GM12878 (cell line): ENCODE results near the gene POLRMT. TPM values are rescaled to one million over a fixed set of nuclear protein-coding genes. Genes with fewer than 3 reads are reported as not detected.

Experiments
- ATAC-seq: fragments of 200-7000 bp; cut with Tn5 transposase; 3 replicates; pipeline ENCODE4 v1.9.1; 2020; ENCODE audit warnings: mild to moderate bottlenecking, moderate library complexity
- BruUV-seq: library from RNA; stranded (reverse); fragments of 400-500 nt; replicated peaks from 2 replicates; lab custom pipeline; 2021; lab: Mats Ljungman, UMichigan
- CTCF ChIA-PET: fragments of 300-600 bp; sonication (Branson Sonifier 250); formaldehyde crosslinking; extraction: SDS; loops from one replicate; lab custom pipeline; 2021; ENCODE audit warnings: inconsistent platforms; lab: Yijun Ruan, JAX
- POLR2A ChIA-PET: fragments of 350-600 bp; formaldehyde crosslinking; extraction: SDS; loops from one replicate; lab custom pipeline; 2021; ENCODE audit warnings: inconsistent platforms; lab: Charles Lee
- RAD21 ChIA-PET: fragments of 300-600 bp; sonication (Branson Sonifier 250); formaldehyde crosslinking; loops from one replicate; lab custom pipeline; 2023; ENCODE audit warnings: antibody characterized with exemption; ENCODE audit not compliant: unreplicated experiment; lab: Charles Lee
- SMC1A ChIA-PET: fragments of 300-600 bp; sonication (Branson Sonifier 250); formaldehyde crosslinking; loops from one replicate; lab custom pipeline; 2023; ENCODE audit not compliant: unreplicated experiment, uncharacterized antibody; lab: Charles Lee
- DNase-seq: peaks from one replicate; pipeline ENCODE4 v3.0.0-alpha.2; 2011; ENCODE audit warnings: low read depth, low spot score
- FAIRE-seq: peaks from 3 replicates; lab custom pipeline; 2011; peaks lifted over from hg19 to GRCh38; lab: Jason Lieb, UNC
- H2AFZ ChIP-seq: 2 replicates; pipeline ENCODE4 v1.6.0; 2011; ENCODE audit warnings: low read depth, low read length, control low read depth; ENCODE audit not compliant: control insufficient read depth
- H3K27ac ChIP-seq: 2 replicates; pipeline ENCODE4 v1.5.1; 2011; ENCODE audit warnings: control low read depth; ENCODE audit not compliant: control insufficient read depth, insufficient read depth
- H3K27me3 ChIP-seq, 2 experiments: replicated peaks in 1 of 2; 2 replicates each; pipeline versions ENCODE4 v1.6.0 to v1.6.1; 2011; ENCODE audit warnings: low read length in 1 of 2; ENCODE audit not compliant: control insufficient read depth in 2 of 2, insufficient read depth in 2 of 2
- H3K36me3 ChIP-seq, 2 experiments: 2 replicates each; pipeline ENCODE4 v1.5.1; 2011; ENCODE audit warnings: low read length in 1 of 2; ENCODE audit not compliant: control insufficient read depth in 2 of 2, insufficient read depth in 2 of 2
- H3K4me1 ChIP-seq: 2 replicates; pipeline ENCODE4 v1.6.1; 2011; ENCODE audit warnings: mild to moderate bottlenecking, low read length, moderate library complexity, mixed read lengths; ENCODE audit not compliant: control insufficient read depth, insufficient read depth
- H3K4me2 ChIP-seq: 2 replicates; pipeline ENCODE4 v1.6.0; 2011; ENCODE audit warnings: control low read depth; ENCODE audit not compliant: control insufficient read depth, insufficient read depth
- H3K4me3 ChIP-seq: fragments of 200-600 bp; sonication (generic); 2 replicates; pipeline ENCODE4 v1.5.1; 2016
- H3K79me2 ChIP-seq: 2 replicates; pipeline ENCODE4 v1.6.0; 2011; ENCODE audit warnings: low read length; ENCODE audit not compliant: control insufficient read depth, insufficient read depth
- H3K9ac ChIP-seq: 2 replicates; pipeline ENCODE4 v1.8.0; 2011; ENCODE audit warnings: low read length, control low read depth, mixed read lengths; ENCODE audit not compliant: control insufficient read depth, insufficient read depth
- H3K9me3 ChIP-seq: replicated peaks from 3 replicates; pipeline ENCODE4 v1.5.1; 2011; ENCODE audit warnings: mild to moderate bottlenecking, low read length; ENCODE audit not compliant: control insufficient read depth, insufficient read depth
- H4K20me1 ChIP-seq: 2 replicates; pipeline ENCODE4 v1.6.0; 2011; ENCODE audit not compliant: control insufficient read depth, insufficient read depth
- BHLHE40 ChIP-seq, 2 experiments: fragments of 450-650 bp in 1 of 2; IDR thresholded peaks; 2 replicates each; pipeline ENCODE4 v1.6.1; 2011 to 2017; ENCODE audit warnings: low read depth in 2 of 2, borderline replicate concordance in 1 of 2, improper control_type of control experiment in 1 of 2, low read length in 1 of 2, mild to moderate bottlenecking in 1 of 2
- EGR1 ChIP-seq, 2 experiments: IDR thresholded peaks; 1 replicate in 1 of 2; 2 replicates in 1 of 2; pipeline ENCODE4 v1.6.1; 2011 to 2012; ENCODE audit warnings: low read depth in 2 of 2, low read length in 2 of 2, borderline replicate concordance in 1 of 2, mild to moderate bottlenecking in 1 of 2, moderate library complexity in 1 of 2
- GATAD2B ChIP-seq: fragments of 450-650 bp; conservative IDR thresholded peaks from 2 replicates; pipeline ENCODE4 v1.6.1; 2017; ENCODE audit warnings: low read depth, mild to moderate bottlenecking, moderate library complexity
- HDGF ChIP-seq: fragments of 450-650 bp; IDR thresholded peaks from 2 replicates; pipeline ENCODE4 v1.6.1; 2016; ENCODE audit warnings: antibody characterized with exemption
- MEF2B ChIP-seq: fragments of 450-650 bp; IDR thresholded peaks from 2 replicates; pipeline ENCODE4 v1.6.1; 2018; ENCODE audit warnings: mild to moderate bottlenecking, moderate library complexity; ENCODE audit not compliant: partially characterized antibody, poor library complexity, severe bottlenecking
- TCF3 ChIP-seq: IDR thresholded peaks from 2 replicates; pipeline ENCODE4 v1.6.1; 2012; ENCODE audit warnings: low read depth, mild to moderate bottlenecking, low read length, borderline replicate concordance; ENCODE audit not compliant: insufficient read depth
- WRNIP1 ChIP-seq: IDR thresholded peaks from 2 replicates; pipeline ENCODE4 v1.6.1; 2011; ENCODE audit warnings: low read depth, low read length, improper control_type of control experiment, borderline replicate concordance
- ZNF384 ChIP-seq: IDR thresholded peaks from 2 replicates; pipeline ENCODE4 v1.6.1; 2012; ENCODE audit warnings: low read depth, mild to moderate bottlenecking, low read length, improper control_type of control experiment, borderline replicate concordance
- WGBS: methylation state at CpG from one replicate; pipeline ENCODE4 v1.1.6; 2016; ENCODE audit warnings: low lambda C conversion rate; ENCODE audit not compliant: insufficient replicate concordance, insufficient coverage; ENCODE audit errors: missing lambda C conversion rate; 5-methylcytosine and 5-hydroxymethylcytosine counted together
- in situ Hi-C: fragments of 300-500 bp; cut with MboI; formaldehyde crosslinking; loops from 9 replicates; pipeline ENCODE4 v1.14.3; 2018; ENCODE audit warnings: mixed read lengths
- intact Hi-C: fragments of 100-400 bp; cut with micrococcal nuclease; formaldehyde crosslinking; loops from one replicate; pipeline ENCODE4 v1.14.2; 2022; ENCODE audit not compliant: unreplicated experiment
- polyA plus RNA-seq, 11 experiments: library from polyadenylated mRNA; depleted of rRNA in 4 of 11; unstranded in 6 of 11; stranded (reverse) in 5 of 11; fragments of >200 nt; fragmentation: Nextera tagmentation in 4 of 11; fragmentation: Illumina TruSeq in 1 of 11; extraction: Ambion mirVana in 4 of 11; extraction: Trizol in 1 of 11; gene quantifications; 1 replicate in 1 of 11; 2 replicates in 10 of 11; pipeline versions ENCODE4 v1.2.1 to v1.2.3, GENCODE V29; 2011 to 2016; ENCODE audit warnings: inconsistent platforms in 2 of 11, missing spikeins in 2 of 11, low read depth in 1 of 11
- total RNA-seq, 4 experiments: library from RNA; depleted of rRNA in 3 of 4; stranded (reverse); fragments of >200 nt in 3 of 4; fragmentation: Illumina TruSeq in 1 of 4; extraction: Trizol in 1 of 4; gene quantifications; 2 replicates each; pipeline versions ENCODE4 v1.2.1 to v1.2.3, GENCODE V29; 2013 to 2021
- TF ChIP-seq, protein P1 (sequence below): fragments of 450-650 bp; IDR thresholded peaks from 2 replicates; pipeline ENCODE4 v1.6.1; 2017; ENCODE audit warnings: mild to moderate bottlenecking, moderate library complexity
- TF ChIP-seq, protein P2 (sequence below): IDR thresholded peaks from 2 replicates; pipeline ENCODE4 v1.6.1; 2011; ENCODE audit warnings: borderline replicate concordance, low read depth, mild to moderate bottlenecking, moderate library complexity, mixed read lengths, low read length; ENCODE audit not compliant: insufficient read depth; ENCODE audit errors: extremely low read length

The POLRMT gene
- total and polyA plus RNA-seq, 10 of the 15 experiments (the other 5 are each of a cell fraction or from before 2014, with no cell fraction given) = 9.9 to 57.6 (median 34.6) TPM

DNA sequence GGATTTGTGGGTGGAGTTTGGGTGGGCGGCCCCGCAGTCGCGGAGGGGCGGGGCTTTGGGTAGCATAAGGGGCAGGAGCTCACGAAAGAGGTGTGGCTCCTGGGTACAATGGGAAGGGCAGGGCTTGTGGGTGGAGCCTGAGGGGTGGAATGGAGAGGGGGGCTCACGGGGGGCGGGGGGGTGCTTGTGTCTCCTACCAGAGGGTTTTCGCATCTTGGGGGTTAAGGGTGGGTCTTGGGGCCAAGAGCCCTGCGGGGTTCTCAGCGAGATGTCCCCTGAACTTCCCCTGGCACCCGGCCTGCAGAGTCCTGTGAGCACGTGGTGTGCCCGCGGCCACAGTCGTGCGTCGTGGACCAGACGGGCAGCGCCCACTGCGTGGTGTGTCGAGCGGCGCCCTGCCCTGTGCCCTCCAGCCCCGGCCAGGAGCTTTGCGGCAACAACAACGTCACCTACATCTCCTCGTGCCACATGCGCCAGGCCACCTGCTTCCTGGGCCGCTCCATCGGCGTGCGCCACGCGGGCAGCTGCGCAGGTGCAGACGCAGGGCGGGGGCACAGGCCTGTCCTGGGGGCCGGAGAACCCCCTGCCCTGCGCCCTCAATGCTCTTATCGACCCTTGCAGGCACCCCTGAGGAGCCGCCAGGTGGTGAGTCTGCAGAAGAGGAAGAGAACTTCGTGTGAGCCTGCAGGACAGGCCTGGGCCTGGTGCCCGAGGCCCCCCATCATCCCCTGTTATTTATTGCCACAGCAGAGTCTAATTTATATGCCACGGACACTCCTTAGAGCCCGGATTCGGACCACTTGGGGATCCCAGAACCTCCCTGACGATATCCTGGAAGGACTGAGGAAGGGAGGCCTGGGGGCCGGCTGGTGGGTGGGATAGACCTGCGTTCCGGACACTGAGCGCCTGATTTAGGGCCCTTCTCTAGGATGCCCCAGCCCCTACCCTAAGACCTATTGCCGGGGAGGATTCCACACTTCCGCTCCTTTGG lies 48.0 kb upstream of the POLRMT start:
- ChIA-PET RAD21 (interaction anchor here (2.0 kb wide), 1 partner anchor 18 kb away, joined by 8 read pairs; the partner anchor contains the start of gene RNF126), CTCF (interaction anchor here (1.4 kb wide), 1 partner anchor 53 kb away, joined by 4 read pairs; no protein-coding TSS in a partner anchor)

More for the DNA sequence above, 48.0 kb upstream of the POLRMT start:
- Histone ChIP-seq H3K27ac (no peak overlapping the region), H3K4me3 (peak overlapping the region; percentile 70; the same call in 1 of the 2 replicates), H3K9ac (no peak overlapping the region), H3K79me2 (no peaks in the 10 kb centered on the region), H3K9me3 (no peaks in the 10 kb centered on the region), H3K27me3 (no peaks in the 10 kb centered on the region), H3K4me2 (peak overlapping the region; percentile 68), H4K20me1 (no peaks in the 10 kb centered on the region; the same call in 1 of the 2 replicates), H2AFZ (peak overlapping the region; percentile 65), H3K36me3 (no peaks in the 10 kb centered on the region), H3K4me1 (peaks cover 11% of the 10 kb centered on the region)
- no TSS peak for BruUV-seq
- intact Hi-C loops (loop anchor here (2.0 kb wide), 2 partner anchors 19 to 21 kb away; partner anchors contain the start of gene RNF126), in situ Hi-C loops (no loop called here)
- DNase-seq (no peak), ATAC-seq (peak; percentile 81), FAIRE-seq (no peak)
- ChIA-PET POLR2A (no interaction called here), SMC1A (no interaction called here)
- 0 out of 2 replicates have a peak, but pooled peaks have one; percentile 61 for TF ChIP-seq TCF3
- no peak for TF ChIP-seq ZNF384
- TF ChIP-seq, protein P1, sequence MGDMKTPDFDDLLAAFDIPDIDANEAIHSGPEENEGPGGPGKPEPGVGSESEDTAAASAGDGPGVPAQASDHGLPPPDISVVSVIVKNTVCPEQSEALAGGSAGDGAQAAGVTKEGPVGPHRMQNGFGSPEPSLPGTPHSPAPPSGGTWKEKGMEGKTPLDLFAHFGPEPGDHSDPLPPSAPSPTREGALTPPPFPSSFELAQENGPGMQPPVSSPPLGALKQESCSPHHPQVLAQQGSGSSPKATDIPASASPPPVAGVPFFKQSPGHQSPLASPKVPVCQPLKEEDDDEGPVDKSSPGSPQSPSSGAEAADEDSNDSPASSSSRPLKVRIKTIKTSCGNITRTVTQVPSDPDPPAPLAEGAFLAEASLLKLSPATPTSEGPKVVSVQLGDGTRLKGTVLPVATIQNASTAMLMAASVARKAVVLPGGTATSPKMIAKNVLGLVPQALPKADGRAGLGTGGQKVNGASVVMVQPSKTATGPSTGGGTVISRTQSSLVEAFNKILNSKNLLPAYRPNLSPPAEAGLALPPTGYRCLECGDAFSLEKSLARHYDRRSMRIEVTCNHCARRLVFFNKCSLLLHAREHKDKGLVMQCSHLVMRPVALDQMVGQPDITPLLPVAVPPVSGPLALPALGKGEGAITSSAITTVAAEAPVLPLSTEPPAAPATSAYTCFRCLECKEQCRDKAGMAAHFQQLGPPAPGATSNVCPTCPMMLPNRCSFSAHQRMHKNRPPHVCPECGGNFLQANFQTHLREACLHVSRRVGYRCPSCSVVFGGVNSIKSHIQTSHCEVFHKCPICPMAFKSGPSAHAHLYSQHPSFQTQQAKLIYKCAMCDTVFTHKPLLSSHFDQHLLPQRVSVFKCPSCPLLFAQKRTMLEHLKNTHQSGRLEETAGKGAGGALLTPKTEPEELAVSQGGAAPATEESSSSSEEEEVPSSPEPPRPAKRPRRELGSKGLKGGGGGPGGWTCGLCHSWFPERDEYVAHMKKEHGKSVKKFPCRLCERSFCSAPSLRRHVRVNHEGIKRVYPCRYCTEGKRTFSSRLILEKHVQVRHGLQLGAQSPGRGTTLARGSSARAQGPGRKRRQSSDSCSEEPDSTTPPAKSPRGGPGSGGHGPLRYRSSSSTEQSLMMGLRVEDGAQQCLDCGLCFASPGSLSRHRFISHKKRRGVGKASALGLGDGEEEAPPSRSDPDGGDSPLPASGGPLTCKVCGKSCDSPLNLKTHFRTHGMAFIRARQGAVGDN = peak; percentile 31; the same call in 1 of the 2 replicates
- TF ChIP-seq HDGF = 0 out of 2 replicates have a peak, but pooled peaks have one; percentile 10
- 0 out of 2 replicates have a peak, but pooled peaks have one; percentile 34 for TF ChIP-seq GATAD2B
- peak in 1 of 2 experiments; percentile 15; a peak in 1 of 4 replicates for TF ChIP-seq BHLHE40 (IDR thresholded peaks at IDR 0.05; ENCODE audit: borderline replicate concordance in 1 of 2, low read depth in 2 of 2, low read length in 1 of 2)
- TF ChIP-seq MEF2B = no peak
- TF ChIP-seq, protein P2, sequence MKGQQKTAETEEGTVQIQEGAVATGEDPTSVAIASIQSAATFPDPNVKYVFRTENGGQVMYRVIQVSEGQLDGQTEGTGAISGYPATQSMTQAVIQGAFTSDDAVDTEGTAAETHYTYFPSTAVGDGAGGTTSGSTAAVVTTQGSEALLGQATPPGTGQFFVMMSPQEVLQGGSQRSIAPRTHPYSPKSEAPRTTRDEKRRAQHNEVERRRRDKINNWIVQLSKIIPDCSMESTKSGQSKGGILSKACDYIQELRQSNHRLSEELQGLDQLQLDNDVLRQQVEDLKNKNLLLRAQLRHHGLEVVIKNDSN = peak; percentile 72
- TF ChIP-seq EGR1 (IDR thresholded peaks at IDR 0.05; ENCODE audit: borderline replicate concordance in 1 of 2, low read depth in 2 of 2, low read length in 2 of 2) = peak in 1 of 2 experiments; percentile 38; a peak in 1 of 3 replicates
- no peak for TF ChIP-seq WRNIP1
- 56% methylated on average over 50 of the region's 54 CpGs for WGBS
